ENCODE results near the gene PPM1A.
"Not testable (repeated sequence)": the region's sequence is repeated elsewhere in the genome, so short reads cannot be mapped to it uniquely, and the experiment has no call there.

PPM1A gene

DNA sequence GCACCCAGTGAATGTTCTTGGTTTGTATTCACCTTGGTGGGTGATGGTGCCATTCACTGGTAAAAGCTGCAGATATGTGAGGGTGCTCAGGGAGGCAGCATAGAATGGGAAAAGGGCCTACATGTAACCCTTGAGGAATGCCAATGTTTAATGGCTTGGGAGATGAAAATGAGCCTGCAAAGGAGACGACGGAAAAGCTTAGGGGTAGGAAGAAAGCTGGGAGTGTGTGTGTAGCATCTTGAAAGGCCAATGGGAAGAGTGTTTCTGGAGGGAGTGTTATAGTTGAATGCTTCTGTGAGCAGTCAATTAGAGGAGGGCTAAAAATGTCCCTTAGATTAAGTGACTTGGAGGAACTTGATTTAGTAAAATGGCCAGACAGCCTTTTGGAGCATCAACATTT is 24.9 kb downstream of the PPM1A start:
- DNase-seq, result no peak

DNA sequence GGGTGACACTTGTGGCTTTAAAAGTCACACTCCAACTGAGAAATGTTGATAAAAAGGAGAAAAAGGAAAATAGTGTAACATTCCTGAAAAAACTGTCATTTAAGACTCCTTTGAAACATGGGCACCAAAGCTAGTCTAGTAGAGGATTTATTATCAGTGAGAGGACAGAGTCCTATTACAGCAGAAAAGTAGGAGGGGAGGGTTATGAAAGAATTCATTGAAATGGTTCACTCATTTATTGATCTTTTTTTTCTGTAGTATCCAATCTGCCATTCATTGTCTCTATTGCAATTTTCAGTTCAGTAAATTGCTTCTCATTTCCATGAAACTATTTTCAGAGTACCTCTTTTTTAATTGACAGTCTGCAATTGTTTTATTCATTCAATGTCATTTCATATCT is 25.4 kb downstream of the PPM1A start:
- DNase-seq, result no peak

DNA sequence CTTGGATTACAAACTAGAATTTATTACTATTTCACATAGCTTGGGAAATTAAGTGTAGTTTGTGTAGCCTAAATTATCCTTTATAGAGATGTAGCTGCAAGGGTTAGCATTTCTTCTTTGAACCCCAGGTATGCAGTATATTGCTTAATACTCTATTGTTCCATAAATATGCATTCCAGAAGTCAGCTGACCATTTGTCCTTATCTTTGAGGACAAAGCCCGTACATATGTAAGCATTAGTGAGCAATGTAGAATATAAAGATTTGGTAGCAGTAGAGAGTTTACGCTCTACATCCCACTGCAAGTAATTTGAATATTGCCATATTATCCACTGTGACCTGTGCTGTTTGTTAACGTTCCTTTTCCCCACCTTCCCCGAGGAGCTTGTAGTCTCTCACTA is 26.9 kb downstream of the PPM1A start:
- DNase-seq, result no peak

DNA sequence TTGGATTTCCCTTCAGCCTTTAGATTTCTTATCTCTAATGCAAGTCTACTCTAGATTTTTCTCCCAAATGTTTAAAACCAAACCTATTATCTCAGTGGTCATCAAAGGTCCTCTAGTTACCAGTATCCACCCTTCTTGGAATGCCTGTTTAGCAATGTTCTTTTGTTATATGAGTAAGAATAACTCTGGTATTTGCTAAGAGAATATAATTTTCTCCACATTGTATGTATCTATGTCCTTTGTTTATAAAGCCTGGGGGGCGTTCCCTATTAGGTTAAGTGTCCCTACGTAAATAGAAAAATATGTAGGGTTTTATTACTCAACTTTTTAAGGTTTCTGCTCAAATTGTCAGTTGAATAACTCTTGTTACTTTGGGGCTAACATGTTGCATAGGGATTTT is 27.3 kb downstream of the PPM1A start:
- no peak for DNase-seq

DNA sequence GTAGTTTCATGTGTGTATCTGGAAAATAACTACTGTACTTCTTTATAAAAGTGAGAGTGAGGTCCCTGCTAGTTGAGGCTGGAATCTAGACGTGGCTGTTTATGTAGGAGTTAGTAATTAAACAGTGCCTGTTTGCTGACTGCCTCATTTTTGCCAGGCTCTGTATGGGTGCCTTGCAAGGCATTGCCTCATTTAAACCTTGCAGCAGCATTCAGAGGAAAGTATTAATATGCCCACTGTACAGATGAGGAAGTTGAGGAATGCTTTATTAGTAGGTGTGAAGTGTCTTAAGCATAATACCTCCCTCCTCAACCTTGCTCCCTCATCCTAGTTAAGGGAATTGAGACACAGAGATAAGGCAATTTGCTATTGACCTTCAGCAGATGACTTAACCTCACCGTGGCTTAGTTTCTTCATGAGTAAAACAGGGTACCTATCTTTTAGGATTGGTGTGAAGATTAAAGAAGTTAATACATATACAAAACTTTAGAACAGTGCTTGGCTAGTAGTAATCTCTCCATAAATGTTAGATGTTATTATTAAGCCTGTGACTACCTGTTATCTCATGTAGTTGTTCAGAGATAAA is 28.7 kb downstream of the PPM1A start:
- DNase-seq, result no peak

- DNase-seq, result no peak
Measured at GRCh38 chr14:60278350-60278749, 29.3 kb downstream of the PPM1A start.

DNA sequence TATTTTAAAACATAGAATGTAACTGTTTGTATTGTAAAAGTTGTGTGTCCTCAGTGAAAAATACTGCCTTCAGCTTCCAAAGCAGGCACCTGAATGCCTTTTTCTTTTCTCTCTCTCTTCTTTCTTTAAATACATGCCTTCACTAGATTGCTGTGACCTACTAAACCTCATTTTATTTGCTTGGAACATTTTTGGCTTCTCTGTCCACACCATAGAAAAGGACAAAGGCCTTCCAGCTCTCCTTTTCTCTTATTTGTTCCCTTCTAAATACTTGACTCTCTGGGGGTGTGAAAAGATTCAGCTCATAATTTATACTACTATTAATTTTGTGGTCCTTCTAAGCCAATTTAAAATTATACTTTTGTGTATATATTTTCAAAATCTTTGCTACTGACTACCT is 38.4 kb downstream of the PPM1A start:
- DNase-seq, result no peak

GRCh38 chr14:60288279-60288678 is 39.3 kb downstream of the PPM1A start:
- DNase-seq, result no peak

DNA sequence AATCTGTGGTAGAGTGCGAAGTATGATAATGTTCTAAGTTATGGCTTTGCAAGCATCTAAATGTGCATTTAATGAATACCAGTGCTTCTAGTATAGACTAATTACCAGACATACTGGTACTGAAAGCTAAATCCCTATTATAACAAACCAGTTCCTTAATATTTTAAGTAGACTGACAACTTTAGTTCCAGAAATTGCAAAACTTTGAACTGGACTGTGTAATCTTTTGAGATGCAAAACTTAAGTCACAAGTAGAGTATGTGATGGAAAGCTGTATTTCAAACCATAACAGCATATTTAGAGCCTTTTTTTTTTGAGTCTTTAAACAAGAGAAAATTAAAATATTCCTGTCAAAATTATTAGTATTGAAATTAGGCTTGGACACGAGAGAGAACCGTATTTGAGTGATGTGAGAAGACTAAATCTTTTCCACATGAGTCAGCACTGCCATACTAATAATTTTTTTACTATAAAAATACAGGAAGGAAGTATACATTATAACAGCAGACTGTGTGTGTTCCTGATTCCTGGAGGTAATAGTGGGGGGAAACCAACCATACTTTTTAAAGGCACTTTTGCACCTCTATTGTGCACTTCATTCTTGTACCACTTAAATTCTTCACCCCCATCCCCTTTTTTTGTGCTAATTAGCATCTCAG is 45.5 kb downstream of the PPM1A start:
- DNase-seq, result no peak

- no peak for DNase-seq
Measured at GRCh38 chr14:60300019-60300418, 51.0 kb downstream of the PPM1A start.

GRCh38 chr14:60301685-60302084 is 52.7 kb downstream of the PPM1A start:
- no peak for DNase-seq

- no peak for DNase-seq
Measured at GRCh38 chr14:60302663-60303062, 53.6 kb downstream of the PPM1A start.

DNA sequence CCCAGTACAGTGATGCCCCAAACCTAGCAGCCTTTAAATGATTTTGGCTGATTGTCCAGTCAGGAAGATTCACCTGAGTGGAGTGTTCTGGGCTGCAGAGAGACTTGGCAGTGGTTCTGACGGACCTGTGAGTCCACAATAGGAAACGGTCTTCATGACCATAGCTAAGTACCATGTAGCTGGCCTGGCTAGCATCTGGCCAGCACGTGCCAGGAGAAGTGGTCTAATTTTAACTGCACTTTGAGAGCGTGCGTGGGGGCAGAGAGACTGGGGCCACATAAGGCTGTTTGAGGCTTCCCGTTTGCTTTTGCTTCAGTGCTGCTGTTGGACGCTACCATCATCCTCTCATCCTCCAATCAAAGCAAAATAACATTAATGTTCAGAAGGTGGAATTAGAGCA is 54.7 kb downstream of the PPM1A start:
- DNase-seq, result no peak

DNA sequence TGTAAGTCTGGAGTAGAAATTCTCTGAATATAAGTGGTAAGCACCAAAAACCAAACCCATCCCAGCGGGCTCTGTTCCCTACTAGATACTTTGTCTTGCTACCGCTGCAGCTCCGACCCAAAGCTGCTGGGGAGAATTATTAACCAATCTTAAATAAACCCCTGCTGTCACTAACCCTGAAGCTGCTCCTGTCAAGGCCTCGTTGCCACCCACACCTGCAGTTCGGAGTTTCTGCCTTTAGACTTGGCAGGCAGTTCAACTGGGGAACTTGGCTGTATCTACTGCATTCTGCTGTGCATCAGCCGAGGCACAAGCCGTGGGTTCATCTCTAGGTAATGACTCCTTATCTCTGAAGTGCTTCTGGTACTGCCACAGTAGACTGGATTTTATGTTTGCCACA is 55.5 kb downstream of the PPM1A start:
- DNase-seq, result no peak

DNA sequence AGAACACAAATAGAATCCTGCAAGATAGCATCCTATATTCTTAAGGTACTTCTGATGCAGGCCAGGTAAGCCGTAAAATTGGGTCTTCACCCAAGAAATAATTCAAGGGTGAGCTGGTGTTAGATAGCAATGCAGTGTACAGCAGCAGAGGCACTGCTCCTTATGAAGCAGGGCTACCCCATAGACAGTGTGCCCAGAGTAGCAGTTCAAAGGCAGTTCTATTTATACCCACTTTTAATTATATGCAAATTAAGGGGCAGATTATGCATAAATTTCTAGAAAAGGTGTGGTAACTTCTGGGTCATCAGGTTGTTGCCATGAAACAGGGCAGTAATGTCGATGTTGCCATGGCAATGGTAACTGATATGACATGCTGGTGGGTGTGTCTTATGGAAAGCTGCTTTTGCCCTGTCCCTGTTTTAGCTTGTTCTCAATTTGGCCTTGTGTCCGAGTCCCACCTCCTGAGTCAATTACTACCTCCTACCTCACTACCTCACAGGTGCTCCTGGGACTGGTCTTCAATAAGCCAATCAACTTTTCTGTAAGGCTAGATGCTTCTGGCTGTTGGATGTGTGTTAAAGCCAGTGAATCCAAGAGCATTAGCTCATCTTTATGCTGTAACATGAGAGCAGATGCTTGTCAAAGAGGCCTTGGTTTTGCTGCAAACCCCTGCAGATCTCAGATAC is 61.0 kb downstream of the PPM1A start:
- no peak for DNase-seq

GRCh38 chr14:60311417-60311816 is 62.4 kb downstream of the PPM1A start:
- no peak for DNase-seq

DNA sequence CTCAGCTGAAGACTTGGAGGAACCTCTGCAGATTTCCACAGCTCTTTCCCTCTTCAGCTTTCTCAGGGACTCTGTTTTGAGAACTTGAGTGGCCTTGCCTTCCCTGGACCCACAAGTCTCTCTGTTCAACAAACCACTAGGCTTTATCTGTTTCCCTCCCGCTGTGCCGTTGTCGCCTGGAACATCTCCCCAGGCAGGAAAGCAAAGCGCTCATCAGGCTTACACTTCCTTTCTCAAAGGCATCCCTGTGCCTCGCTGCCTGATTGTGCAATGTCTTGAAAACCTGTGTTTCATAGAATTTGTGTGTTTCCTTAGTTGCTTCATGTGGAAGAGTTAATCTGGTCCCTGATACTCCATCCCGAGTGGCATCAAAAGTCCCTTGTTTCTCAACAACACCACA is 64.1 kb downstream of the PPM1A start:
- DNase-seq, result no peak

DNA sequence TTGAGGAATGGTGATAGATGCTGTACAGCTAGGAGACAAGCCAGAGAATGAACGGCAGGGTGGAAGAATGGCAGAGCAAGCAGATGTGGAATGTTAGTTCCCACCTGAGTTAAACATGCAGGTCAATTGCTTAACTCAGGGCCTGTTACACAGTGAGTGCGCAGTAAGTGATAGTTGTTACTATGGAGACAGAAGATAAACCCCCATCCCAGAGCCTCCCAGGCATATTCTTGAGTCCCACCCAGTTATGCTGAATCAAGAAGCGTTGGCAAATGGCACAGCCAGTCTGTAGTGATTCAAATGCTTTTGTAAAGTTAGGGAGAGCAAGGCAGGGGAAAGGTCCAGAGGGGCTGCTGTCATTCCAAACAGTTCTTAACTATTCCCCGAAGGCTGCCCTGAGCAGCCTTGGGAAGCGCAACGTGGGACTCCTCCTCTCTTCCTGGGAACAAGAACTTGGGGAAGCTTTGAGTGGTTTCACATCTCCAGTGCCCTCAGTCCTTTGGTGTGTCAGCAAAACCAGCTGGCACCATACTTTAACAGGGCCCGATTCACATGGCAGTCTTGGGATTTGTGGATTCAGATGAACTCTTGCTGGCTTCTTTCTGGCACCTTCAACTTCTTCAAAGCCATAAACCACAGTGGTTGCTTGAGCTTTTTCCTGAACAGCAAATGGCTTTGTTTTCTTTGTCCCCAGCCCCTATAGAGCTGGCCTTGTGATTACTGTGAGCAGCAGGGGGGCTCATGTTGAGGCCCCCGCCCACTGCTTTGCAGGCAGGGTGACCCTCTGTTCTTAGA is 66.4 kb downstream of the PPM1A start:
- DNase-seq, result no peak

DNA sequence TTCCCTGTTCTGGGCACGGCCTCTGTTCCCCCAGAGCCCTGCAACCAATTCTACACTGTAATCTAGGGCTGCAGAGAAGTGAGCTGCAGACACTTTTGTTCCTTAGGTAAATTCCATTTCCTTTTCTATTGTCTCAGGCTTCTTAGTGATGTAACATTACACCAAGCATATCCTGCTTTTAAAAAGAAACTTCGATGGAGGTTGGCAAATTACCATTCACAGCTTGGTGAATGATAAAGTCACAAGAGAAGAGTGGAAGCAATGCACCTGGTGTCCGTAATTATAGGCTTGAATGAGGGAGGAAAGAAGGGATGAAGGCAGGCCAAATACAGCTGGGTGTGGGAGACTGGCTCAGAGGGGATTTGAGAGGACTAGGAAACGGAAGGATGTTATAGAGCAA is 68.6 kb downstream of the PPM1A start:
- DNase-seq, result no peak

DNA sequence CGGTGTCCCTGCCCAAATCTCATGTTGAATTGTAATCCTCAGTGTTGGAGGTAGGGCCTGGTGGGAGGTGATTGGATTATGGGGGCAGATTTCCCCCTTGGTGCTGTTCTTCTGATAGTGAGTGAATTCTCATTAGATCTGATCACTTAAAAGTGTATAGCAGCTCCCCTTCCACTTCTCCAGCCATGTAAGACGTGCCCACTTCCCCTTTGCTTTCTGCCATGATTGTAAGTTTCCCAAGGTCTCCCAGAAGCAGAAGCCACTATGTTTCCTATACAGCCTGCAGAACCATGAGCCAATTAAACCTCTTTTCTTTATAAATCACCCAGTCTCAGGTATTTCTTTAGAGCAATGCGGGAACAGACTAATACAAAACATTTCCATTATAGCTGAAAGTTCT is 71.8 kb downstream of the PPM1A start:
- not testable (repeated sequence) for DNase-seq

- no peak for DNase-seq
Measured at GRCh38 chr14:60323199-60323896, 74.3 kb downstream of the PPM1A start.

- no peak for DNase-seq
Measured at GRCh38 chr14:60324837-60325236, 75.8 kb downstream of the PPM1A start.

- DNase-seq, result no peak
Measured at GRCh38 chr14:60326274-60326673, 77.3 kb downstream of the PPM1A start.
